CD4-positive, alpha-beta T cell treated with Interleukin-21 for 1 hour (primary cell): ENCODE data around the gene NFYB.
A peak's percentile ranks its signal among the peaks of the same experiment; 100 is the strongest.
"Not testable (repeated sequence)": the region's sequence is repeated elsewhere in the genome, so short reads cannot be mapped to it uniquely, and the experiment has no call there.

Experiments
- DNase-seq: peaks from one replicate; pipeline ENCODE4 v3.0.0-alpha.2; 2020

NFYB gene

DNA sequence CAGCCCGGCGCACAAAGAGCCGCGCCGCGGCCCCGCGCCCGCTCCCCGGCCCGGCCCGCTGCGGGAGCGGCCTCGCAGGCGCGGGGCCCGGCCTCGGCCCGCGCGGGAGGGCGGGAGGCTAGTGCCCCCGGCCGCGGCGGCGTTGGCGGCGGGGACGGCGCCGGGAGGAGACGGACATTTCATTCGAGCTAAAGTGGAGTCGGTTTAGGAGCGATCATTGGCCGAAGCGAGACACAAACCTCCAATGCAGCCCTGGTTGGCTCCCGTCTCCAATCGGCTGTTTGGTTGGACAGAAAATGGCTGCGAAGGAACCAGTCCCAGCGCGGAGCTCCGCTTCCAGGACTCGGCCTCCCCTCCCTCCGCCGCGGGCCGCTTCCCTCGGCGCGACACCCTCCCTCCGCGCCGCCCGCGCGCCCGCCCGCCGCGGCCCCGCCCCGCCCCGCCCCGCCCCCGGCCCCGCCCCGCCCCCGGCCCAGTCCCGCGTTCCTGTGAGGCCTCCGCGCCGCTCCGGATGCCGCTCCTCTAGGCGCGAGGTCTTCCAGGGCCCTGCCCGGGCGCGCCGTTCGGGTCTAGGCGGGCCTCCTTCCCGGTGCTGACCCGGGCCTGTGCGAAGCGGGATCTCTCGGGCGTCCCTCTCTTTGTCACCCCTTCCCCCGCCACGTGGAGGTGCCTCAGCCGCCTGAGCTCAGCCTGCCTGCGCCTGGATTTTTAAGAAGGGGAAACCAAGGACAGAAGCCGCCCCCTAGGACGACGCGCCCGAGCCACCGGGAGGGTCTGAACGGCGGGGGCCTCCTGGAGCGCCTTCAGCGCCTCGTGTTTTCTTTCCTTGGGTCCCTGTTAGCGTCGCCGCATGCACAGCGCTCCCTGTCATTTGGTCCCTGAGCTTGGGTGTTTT is at the start of gene NFYB:
Gene NFYB (minus strand): TSS at position 309 of the 895 bp plus-strand sequence. CDS start 2,757 bp downstream, outside the sequence.
- DNase-seq: peak; percentile 96

DNA sequence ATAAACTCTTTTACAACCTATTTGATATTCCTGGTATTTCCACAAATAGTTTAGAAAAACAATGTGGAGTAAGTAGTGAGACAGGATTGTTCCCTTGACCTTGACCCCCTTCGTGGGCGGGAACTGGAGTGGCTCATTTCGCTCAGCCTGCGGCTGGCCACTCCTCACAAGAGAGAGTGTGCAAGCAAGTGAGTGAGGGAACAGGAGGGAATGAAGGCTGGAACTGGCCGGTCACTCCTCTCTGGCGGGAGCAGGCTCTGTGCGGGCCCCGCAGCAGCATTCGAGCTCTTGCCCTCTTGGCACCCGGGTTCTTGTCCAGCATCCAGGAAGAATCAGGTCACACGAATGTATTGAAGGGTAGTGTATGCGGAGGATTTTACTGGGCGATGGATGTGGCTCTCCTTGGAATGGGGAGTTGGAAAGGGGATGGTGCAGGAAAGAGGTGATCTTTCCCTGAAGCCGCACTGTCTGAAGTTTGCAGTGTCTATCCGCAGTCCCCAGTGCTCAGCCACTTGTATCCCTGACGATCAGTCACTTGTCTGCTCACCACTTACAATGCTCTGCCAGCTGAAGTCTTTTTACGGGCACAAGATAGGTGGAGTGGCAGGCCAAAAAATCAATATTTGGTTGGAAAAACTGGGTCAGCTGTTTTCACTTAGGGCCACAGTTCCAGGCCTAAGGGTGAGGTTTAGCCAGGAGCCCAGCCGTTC is 49.6 kb upstream of the NFYB start:
- DNase-seq: no peak

DNA sequence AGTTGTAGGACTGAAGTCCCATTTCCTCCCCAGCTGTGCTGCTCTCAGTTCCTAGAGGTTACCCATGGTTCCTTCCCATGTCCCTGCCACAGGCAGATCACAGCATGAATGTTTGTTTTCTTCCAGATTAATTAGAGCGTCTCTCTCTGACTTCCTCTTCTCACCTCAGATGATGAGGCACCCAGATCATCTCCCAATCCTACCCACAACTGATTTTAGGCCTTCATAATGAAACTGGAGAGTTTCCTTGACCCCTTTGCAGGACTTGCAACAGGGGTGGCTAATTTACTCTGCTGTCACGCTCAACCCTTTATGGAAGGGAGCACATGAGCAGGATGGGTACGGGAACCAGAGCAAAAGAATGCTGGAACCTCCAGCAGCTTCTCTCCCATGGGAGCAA is 45.4 kb upstream of the NFYB start:
- no peak for DNase-seq

DNA sequence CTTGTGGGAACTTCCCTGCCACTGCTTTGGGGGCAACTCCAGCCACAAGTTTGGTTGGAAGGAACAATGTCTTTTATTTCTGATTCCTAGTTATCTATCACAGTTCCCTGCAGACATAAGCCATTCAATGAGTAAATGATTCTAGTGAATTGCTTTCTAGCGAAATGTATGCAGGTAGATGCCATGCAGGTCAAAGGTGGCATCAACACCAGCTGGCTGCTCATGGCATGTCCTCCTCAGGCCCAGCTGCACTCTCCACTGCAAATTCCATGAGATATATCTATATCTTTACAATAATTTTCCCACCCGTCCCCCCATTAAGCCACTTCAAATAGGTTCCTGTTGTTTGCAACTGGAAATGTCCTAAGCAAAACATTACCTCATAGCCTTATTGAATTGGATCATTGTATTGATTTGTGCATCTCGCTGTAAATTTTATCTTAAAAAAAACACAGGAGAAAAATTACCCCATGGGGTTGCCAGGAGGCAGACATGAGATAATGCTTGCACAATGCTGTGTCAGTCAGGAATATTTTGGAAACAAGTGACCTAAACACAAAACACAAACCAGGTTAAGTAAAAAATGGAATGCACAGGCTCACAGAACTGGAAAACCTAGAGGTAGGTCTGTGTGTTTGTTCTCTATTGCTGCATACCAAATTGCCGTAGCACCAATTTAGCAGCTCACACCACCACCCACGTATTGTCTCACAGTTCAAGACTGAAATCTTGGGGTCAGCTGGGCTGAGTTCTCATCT is 44.8 kb upstream of the NFYB start:
- no peak for DNase-seq

DNA sequence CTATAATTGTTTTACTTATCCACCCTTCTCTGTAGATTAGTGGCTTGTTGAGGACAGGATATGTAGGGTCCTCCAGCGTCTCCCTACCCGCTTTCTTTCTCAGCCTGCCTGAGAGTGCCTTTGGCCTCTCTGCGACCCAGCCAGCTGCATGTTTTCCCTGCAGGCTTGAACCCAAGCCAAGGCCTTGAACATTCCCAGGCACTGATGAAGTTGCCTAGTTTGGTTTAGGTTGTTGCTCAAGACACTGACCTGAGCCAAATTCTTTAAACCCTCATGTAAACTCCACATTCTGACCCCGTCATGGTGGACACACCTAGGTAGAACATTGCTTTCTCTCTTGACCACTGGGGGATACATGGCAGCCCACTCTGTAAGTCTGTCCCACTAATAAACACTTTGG is 44.1 kb upstream of the NFYB start:
- no peak for DNase-seq

DNA sequence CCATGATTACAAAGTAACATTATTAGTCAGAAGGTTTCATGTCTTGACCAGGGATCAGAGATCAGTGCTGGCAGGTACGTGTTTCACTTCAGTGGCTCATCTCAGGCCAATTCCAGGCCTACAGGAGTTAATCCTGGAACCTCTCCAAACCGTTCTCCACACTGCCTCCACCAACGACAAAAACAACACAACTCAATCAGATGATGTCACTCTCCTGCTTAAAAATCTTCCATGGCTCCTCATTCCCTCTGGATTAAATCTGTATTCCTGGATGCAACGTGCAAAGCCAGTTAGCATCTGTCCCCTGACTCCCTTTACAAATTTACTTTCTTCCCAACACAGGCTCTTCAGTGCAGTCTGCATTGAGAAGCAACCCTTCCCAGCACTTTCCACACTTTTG is 43.3 kb upstream of the NFYB start:
- DNase-seq: no peak

DNA sequence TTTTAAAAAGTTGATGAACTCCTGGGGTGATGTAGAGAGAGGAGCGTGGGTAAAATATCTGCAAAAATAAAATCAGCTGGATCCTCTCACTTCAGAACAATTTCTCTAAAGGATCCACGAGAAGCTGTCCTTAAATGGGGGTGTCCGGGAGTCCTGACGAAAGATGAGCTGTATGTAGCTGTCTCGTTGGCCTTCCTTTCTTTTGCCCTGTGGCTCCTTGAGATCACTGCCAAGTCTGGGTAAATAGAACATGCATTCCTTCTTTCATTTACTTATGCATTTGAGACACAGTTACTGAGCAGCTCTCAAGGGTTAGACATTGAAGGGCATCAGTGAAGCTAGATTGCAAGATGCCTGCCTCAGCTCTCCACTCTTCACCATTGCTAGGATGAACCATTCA is 42.4 kb upstream of the NFYB start:
- DNase-seq: no peak

DNA sequence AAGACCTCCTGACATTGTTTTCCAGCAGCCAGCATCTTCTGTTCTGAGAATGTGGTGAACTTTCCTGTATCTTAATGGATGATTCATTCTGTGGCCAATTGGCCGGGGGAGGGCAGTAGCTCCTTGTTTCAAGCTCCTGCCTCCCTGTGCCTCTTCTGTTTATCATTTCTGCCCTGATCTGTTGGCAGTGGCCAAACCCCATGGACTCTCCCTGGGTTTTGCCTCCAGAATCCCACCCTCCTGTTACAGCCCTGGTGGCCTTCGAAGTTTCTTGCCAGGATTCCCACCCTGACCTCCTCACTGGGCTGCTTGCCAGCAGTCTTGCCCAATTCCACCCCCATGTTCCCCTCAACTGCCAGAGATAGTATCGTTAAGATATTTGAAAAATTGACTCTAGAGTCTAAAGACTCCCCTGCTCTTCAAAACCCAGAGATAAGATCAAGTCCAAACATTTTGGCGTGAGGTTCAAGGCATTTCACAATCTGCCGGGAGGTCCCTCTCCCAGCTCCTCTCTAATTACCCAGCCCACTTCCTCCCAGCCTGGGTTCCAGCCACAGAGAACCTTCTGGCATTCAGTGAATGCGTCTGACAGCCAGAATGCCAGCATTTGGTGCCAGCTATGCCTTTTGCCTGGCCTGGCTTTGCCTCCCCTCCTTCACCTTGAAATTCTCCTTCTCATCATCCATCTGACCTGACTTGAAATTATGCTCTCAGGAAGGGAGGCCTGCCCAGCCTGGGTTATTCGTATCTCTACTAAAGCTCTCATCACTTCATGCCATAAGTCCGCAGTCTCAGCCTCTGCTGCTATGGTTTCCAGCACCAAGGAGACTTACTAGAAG is 39.9 kb upstream of the NFYB start:
- DNase-seq: no peak

DNA sequence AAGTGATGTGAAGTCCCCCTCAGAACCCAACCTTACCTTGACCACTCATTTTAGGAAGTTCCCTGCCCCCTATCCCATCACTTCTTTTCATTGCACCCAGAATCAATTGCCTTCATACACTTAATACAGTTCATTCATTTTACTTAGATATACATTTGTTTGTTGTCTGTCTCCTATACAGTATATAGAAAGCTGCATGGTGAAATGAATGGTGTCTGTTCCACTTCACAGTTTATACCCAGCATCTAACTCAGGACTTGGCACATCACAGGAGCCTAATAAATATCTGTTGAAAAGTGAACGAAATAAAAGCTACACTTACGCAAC is 39.3 kb upstream of the NFYB start:
- no peak for DNase-seq

DNA sequence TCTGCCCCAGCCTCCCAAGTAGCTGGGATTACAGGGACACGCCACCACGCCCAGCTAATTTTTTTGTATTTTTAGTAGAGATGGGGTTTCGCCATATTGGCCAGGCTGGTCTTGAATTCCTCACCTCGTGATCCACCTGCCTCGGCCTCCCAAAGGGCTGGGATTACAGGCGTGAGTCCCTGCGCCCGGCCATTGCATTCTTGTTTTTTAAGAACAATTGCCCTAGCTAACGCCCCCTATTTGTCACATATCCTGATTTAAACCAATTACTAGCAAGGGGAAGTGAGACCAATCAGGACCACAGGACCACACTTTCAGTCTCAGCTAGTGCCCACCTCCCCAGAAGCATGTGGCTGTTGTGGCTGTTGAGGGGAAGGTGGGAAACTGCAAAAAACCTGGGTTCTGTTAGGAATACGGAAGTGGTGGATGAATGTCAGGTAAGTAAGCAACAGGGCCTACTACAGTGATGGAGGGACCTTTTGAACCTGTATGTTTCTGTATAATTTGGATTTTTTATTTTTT is 37.8 kb upstream of the NFYB start:
- no peak for DNase-seq

DNA sequence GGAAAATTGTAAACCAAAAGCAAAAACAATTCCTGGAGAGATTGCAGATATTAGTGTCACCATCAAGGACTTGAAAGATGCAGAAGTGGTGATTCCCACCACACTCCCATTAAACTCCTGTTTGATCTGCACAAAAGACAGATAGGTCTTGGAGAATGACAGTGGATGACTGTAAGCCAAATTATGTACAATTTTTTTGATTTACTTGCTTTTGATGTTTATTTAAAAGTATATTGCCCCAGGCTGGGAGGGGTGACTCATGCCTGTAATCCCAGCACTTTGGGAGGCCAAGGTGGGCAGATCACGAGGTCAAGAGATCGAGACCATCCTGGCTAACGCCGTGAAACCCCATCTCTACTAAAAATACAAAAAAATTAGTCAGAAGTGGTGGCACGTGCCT is 35.8 kb upstream of the NFYB start:
- DNase-seq: not testable (repeated sequence)

DNA sequence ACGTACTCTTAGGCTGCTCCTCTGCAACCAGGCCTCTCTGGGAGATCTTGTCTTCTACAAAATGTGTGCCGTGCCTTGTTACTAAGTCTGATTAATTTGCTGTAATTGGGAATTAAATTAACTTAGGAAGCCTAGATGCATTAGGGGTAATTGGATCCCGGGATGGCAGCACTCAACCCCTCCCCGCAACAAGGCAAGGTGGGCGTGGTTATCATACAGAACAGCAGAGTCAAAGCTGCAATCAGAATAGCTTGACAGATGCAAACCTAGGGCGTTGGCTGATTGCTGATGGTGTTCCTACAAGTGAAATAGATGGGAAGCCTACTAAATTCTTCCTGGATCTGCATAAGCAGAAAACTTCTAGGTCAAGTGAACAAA is 34.5 kb upstream of the NFYB start:
- DNase-seq: no peak

DNA sequence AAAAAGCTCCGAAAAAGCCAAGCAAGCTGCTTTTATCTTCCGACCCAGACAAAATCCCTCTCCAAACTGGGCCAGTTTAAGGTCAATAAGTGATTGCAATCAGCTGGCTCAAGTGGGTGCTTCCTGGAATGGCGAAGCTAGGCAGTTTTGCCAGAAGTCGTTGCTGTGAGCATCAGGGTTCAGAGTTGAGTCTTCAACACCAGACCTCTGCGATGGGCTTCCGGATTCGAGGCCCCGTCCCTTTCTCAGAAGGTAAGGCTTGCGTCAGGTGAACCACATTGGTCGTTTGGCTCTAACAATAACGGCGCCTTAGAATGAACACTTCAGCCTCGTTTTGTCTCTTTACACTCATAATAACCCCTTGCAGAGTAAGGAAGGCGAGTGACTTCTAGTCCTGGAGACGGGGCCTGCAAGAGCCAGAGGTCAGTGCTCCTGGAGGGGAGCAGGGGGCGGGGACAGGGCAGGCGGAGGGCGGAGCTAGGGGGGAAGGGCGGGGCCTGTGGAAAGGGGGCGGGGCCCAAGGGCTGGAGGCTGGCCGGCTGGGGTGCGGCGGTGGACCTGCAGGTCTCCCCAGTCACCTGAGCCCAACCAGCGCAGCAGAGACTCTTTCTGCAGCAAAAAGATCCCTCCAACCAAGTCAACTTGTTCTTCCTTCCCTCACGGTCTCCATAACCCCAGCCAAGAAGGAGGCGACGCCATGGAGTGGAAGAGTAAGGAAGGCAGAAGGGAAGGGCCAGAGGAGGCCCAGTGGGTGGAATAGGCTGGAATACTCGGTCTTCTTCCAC is 34.0 kb upstream of the NFYB start:
- no peak for DNase-seq

DNA sequence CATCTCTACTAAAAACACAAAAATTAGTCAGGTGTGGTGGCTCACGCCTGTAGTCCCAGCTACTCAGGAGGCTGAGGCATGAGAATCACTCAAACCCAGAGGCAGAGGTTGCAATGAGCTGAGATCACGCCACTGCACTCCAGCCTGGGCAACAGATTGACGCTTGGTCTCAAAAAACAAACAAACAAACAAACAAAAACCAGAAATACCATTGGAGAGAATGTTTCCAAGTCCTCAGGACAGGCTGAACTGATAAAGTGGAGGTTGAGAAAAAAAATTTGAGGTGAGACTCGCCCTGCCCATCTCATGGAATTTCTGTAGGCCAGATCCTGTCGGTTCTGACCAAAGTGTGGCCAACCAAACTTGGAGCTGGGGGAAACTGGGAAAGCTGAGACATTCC is 30.6 kb upstream of the NFYB start:
- no peak for DNase-seq

DNA sequence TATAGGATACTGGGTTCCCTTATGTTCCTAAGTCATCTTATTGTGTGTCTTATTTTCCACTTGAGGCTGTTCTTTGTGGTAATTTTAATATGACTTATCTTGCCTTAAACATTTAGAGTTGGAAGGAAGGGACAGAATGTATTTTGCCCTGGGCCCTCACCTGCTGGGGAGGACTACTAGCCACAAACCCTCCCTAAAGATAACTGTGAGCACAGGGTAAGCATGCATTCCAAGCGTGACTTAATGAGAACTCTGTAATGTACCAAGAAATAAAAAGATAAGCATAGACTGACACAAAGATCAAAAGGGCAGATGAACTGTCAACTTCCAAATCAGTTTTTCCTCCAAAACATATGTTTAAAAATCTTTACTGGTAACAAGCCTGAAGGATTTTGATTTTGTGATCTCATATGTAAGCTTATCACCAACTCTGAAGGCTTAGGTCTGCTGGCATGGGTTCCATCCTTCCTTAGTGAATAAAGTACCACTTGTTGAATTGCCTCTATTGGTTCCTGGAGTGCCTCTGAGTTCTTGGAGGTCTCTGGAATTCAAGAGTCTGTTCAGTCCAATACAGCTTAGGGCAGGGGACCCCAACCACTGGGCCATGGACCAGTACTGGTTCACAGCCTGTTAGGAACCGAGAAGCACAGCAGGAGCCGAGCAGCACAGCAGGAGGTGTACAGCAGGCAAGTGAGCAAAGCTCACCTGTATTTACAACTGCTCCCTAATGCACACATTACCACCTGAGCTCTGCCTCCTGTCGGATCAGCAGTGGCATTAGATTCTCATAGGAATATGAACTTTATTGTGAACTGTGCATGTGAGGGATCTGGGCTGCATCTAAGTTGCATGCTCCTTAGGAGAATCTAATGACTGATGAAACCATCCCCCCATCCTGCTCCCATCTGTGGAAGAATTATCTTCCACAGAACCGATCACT is 29.8 kb upstream of the NFYB start:
- no peak for DNase-seq

DNA sequence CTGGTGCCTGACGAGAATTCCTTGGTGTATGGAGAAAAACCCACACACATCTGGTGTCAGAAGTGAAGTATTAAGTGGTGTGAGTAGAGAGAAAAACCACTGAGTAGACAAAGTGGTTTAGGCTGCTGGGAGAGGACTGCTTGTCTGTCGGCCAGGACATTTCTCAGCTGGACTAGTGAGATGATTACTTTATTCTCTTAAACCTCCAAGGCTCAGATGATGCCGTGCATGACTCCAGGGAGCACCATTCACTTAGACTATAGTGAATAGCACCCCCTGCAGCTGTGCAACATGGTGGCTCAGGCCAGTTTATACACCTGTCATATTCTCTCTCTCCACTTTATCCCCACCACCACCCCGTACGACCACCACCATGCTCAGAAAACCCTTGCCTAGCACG is 28.5 kb upstream of the NFYB start:
- DNase-seq: no peak

DNA sequence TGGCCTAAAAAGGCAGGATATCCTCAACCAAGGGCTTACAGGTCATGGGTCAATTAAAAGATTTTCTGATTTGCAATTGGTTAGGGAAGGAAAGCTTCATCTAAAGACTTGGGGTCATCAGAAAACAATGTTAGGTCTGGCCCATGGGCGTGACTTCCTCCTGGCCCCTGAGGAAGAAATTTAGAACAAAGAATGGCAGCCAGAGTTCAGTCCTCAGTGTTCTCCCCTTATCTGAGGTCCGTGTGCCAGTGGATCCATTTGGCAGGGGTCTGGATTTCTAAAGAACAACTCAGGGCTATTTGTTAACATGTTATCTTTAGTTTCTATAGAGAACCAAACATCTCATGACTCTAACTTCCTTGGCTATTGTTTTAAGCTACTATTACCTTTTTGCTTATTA is 27.8 kb upstream of the NFYB start:
- no peak for DNase-seq

DNA sequence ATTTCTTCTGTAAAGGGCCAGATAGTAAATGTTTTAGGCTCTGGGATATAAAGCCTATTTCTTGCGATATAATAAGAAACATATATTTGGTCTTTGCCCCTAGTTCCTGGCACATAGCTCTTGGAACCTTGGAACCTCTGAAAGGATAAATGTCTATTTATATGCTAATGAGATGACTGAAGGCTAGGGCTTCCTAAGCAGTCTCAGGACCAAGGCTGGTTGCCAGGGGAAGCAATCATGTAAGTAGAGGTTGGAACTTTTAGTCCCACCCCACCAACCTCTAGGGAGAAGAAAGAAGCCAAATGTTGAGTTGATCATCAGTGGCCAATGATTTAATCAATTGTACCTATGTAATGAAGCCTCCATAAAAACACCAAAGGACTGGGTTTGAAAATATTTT is 26.6 kb upstream of the NFYB start:
- DNase-seq: no peak

DNA sequence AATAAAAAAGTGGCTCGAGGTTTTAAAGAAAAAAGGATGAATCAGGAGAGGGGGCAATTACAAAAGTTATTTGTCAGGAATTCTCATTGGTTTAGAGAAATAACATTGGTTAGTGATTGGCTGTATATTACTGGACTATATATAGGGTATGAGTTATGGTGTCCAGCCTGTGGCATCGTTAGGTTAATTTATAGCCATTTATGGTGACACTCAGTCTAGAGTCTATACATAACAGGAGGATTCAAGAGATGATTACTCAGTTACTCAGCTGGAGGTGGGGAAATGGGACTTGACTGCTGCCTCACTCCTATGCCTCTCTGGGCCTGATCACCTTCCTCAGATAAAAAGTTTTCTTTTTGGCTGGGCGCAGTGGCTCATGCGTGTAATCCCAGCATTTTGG is 25.6 kb upstream of the NFYB start:
- no peak for DNase-seq

DNA sequence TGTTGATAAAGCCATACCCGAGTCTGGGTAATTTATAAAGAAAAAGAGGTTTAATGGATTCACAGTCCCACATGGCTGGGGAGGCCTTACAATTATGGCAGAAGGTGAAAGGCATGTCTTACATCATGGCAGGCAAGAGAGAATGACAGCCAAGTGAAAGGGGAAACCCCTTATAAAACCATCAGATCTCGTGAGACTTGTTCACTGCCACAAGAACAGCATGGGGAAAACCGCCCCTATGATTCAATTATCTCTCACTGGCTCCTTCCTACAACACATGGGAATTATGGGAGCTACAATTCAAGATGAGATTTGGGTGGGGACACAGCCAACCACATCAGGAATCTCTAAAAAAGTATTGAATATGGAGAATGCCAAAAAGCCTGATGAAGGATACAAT is 25.0 kb upstream of the NFYB start:
- not testable (repeated sequence) for DNase-seq
